ENCODE results near the gene LPAR3.
"Not testable (repeated sequence)": the region's sequence is repeated elsewhere in the genome, so short reads cannot be mapped to it uniquely, and the experiment has no call there.

The LPAR3 gene

GRCh38 chr1:84892705-84893618, at the start of gene LPAR3:
TSS of gene LPAR3 (minus strand) at chr1:84893206. CDS start at chr1:84866120, 27,086 bp downstream.
- DNase-seq, result peak; percentile 37

GRCh38 chr1:84941843-84942242, 48.8 kb upstream of the LPAR3 start:
- DNase-seq, result no peak

- DNase-seq, result no peak
Observed at GRCh38 chr1:84940481-84940880, 47.5 kb upstream of the LPAR3 start.

GRCh38 chr1:84939761-84940160, 46.8 kb upstream of the LPAR3 start:
- DNase-seq, result no peak

GRCh38 chr1:84939151-84939550, 46.1 kb upstream of the LPAR3 start:
- DNase-seq, result no peak

- peak; percentile 66 for DNase-seq
Observed at GRCh38 chr1:84936116-84936810, 43.3 kb upstream of the LPAR3 start.

- no peak for DNase-seq
Observed at GRCh38 chr1:84933011-84933611, 40.1 kb upstream of the LPAR3 start.

GRCh38 chr1:84930831-84931230, 37.8 kb upstream of the LPAR3 start:
- DNase-seq, result no peak

GRCh38 chr1:84930329-84930728, 37.3 kb upstream of the LPAR3 start:
- DNase-seq, result no peak

- DNase-seq, result no peak
Observed at GRCh38 chr1:84929581-84929980, 36.6 kb upstream of the LPAR3 start.

- no peak for DNase-seq
Observed at GRCh38 chr1:84928979-84929378, 36.0 kb upstream of the LPAR3 start.

- no peak for DNase-seq
Observed at GRCh38 chr1:84923317-84923716, 30.3 kb upstream of the LPAR3 start.

- DNase-seq, result no peak
Observed at GRCh38 chr1:84920159-84920558, 27.2 kb upstream of the LPAR3 start.

- no peak for DNase-seq
Observed at GRCh38 chr1:84919461-84919970, 26.5 kb upstream of the LPAR3 start.

GRCh38 chr1:84918726-84919336, 25.8 kb upstream of the LPAR3 start:
- no peak for DNase-seq

- DNase-seq, result no peak
Observed at GRCh38 chr1:84916897-84917296, 23.9 kb upstream of the LPAR3 start.

GRCh38 chr1:84913555-84913892, 20.5 kb upstream of the LPAR3 start:
- DNase-seq, result no peak

- DNase-seq, result no peak
Observed at GRCh38 chr1:84912726-84913554, 19.9 kb upstream of the LPAR3 start.

- DNase-seq, result not testable (repeated sequence)
Observed at GRCh38 chr1:84908746-84909464, 15.9 kb upstream of the LPAR3 start.

- DNase-seq, result no peak
Observed at GRCh38 chr1:84907095-84907827, 14.3 kb upstream of the LPAR3 start.

GRCh38 chr1:84902727-84903126, 9.7 kb upstream of the LPAR3 start:
- not testable (repeated sequence) for DNase-seq
